Activated CD8-positive, alpha-beta memory T cell treated with anti-CD3 and anti-CD28 coated beads for 24 hours (primary cell): ENCODE results near the gene ZFP62.
"Not testable (repeated sequence)": the region's sequence is repeated elsewhere in the genome, so short reads cannot be mapped to it uniquely, and the experiment has no call there.

Experiments
- DNase-seq: peaks from one replicate; pipeline ENCODE4 v3.0.0-alpha.2; 2020

ZFP62 gene

GRCh38 chr5:180860887-180861822, at the start of gene ZFP62:
Gene ZFP62, minus strand, starts transcription at chr5:180861276. Its CDS starts 57 bp downstream, at chr5:180861219.
- DNase-seq: peak; percentile 95

- DNase-seq: no peak
Measured at GRCh38 chr5:180910735-180911134, 49.7 kb upstream of the ZFP62 start.

DNA sequence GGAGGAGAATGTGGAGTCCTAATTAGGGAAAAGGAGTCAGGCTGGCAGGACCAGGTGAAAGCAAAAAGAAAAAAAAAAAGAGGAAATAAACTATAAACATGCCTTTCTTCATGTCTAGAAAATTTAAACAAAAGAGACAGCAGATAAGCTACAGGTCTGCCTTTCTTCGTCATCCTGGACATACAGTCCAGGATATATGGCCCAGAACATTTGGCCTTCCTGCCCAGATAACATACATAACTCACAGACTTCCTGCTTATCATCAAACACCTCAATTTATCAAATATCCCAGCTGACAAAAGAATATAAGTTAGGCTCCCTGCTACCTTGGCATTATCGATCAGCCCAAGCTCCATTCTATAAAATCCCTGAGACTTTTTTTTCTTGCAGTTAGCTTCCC, 49.1 kb upstream of the ZFP62 start:
- DNase-seq: no peak

- DNase-seq: no peak
Measured at GRCh38 chr5:180909782-180910181, 48.7 kb upstream of the ZFP62 start.

GRCh38 chr5:180908998-180909731, 48.1 kb upstream of the ZFP62 start:
- DNase-seq: no peak

DNA sequence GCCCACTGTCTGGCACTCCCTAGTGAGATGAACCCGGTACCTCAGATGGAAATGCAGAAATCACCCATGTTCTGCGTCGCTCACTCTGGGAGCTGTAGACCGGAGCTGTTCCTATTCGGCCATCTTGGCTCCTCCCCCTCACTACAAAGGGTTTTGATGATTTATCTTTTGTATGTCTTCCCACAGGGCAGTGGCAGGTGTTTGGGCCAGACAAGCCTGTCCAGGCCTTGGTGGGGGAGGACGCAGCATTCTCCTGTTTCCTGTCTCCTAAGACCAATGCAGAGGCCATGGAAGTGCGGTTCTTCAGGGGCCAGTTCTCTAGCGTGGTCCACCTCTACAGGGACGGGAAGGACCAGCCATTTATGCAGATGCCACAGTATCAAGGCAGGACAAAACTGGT, 47.3 kb upstream of the ZFP62 start:
- no peak for DNase-seq

- no peak for DNase-seq
Measured at GRCh38 chr5:180901319-180902009, 40.4 kb upstream of the ZFP62 start.

DNA sequence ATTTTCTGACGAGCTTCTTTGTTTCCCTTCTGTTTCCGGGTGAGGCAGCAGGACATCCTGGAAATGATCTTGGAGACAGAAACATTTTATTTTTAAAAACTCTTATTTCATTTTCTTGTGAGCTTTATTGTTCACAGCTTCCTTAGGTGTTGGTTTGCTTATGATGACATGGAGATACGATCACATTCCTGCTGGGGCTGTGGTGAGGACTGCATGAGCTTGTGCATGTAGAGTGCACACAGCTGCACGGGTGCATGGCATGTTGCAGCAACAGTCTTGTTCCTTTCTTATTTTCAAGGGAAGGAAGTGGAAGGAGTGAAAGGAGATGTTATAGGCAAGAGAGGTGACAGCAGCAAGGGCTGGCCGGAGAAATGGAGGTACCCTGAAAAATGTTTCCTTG, 39.1 kb upstream of the ZFP62 start:
- no peak for DNase-seq

GRCh38 chr5:180898621-180899246, 37.7 kb upstream of the ZFP62 start, which contains the start of gene BTNL8:
Gene BTNL8, plus strand, starts transcription at chr5:180899159. Its CDS starts 152 bp downstream, at chr5:180899311.
- no peak for DNase-seq

DNA sequence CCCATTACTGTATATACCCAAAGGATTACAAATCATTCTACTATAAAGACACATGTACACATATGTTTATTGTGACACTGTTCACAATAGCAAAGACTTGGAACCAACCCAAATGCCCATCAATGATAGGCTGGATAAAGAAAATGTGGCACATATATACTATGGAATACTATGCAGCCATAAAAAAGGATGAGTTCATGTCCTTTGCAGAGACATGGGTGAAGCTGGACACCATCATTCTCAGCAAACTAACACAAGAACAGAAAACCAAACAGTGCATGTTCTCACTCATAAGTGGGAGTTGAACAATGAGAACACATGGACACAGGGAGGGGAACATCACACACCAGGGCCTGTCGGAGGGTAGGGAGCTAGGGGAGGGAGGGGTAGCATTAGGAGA, 34.3 kb upstream of the ZFP62 start:
- DNase-seq: not testable (repeated sequence)

- DNase-seq: no peak
Measured at GRCh38 chr5:180889381-180889780, 28.3 kb upstream of the ZFP62 start.

GRCh38 chr5:180885845-180886529, 24.9 kb upstream of the ZFP62 start:
- DNase-seq: not testable (repeated sequence)

GRCh38 chr5:180875860-180876426, 14.9 kb upstream of the ZFP62 start:
- no peak for DNase-seq

DNA sequence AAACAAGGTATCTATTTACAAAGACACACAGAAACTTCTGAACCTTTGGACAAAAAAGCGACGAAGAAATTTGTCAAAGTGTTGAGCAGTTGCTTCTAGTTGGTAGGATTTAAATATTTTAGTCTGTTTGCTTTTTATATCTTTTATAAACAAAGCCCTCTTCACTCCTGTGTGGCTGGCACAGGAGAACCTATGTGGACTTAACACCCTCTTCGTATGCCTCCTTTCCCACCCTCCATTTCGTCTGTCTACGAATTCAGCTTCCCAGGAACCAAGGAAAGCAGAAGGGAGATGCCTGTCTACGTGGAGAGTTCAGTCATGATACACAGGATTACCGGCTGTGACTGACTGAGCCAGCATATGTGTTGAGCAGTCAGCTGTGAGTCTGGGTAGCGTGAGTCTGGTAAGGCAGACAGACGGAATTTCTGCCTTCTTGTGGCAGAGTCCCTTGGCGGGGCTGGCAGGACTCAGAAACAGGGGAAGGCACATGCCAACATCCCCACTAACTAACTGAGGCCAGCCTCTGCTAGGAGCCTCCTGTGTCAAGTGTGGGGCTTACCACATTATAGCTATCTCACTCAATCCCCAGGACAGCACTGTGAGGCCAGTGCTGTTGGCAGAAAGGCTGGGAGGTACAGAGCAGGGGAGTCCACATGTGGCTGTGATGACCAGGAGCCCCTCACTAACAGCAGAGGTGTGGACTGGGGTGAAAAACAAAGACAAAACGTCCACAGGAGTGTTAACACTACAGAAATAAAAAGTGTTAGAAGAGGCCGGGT, 13.9 kb upstream of the ZFP62 start:
- DNase-seq: no peak

- DNase-seq: no peak
Measured at GRCh38 chr5:180873615-180874520, 12.8 kb upstream of the ZFP62 start.

DNA sequence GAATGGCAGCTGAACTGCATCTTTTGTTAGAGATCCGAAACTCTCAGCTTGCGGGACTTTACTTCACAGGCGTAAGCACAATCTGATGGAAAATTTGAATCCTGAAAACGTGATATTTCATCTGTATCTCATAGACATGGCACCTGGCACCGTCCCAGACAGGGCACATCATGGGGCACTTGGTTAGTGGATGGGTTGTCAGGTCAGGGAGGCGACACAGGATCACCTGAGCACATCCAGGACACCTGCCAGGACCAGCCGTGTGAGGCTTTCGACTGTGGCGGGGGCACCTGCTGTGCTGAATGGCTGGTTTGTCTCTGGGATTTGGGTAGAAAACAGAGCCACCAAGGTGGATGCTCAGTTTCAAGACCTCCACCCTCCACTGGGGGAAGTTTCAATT, 11.3 kb upstream of the ZFP62 start:
- no peak for DNase-seq

DNA sequence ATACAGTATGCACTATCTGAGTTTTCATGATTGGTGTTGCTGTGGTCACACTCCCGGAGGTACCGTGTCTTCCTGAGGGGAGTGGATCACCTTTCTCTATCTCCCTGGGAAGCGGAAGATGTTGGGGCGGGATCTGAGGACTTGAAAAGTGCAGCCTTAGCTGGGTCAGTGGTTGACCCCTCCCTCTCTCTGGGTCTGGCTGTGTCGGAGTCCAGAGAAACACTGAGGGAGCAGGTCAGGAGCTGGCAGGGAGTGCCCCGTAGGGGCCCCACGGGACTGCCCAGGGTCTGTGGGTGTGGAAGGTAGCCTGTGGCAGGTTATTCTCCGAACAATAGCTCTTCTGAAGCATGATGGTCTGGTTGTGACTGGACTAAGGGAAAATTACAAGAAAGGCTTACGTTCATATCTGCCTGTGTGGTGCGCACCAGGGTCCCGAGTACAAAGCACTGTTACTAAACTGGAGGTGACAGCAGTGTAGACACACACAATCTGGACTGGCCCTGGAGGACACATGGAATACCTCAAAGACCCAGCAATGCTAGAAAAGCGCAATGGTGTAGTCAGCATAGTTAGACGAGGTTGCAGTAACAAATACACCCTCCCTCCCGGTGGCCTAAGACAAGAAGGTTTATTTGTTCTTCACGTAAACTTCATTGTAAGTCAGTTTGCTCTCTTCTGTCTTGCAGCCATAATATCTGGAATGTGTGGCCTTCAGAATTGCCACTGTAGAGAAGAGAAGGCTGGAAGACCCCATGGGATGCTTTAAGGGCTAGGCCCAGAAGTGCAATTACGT, 9.4 kb upstream of the ZFP62 start:
- no peak for DNase-seq

GRCh38 chr5:180869587-180869986, 8.5 kb upstream of the ZFP62 start:
- DNase-seq: no peak

DNA sequence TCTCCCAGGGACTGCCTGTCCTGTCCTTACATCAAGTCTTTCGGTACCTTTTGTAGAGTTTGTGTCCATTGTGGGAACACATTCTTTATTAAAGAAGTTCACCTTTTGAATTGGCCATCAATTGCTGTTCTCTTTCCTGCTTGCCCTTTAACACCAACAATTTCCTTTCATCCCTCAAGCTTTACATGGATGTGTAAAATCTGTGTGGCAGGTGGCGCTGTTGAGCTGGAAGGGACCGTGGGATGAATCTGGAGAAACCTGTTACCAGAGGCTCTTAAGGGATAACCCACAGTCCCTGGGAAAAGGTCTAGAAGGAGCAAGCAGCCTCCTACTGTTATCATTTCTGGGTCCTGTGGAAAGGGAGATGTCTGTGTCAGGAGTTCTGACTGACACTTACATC, 7.9 kb upstream of the ZFP62 start:
- peak; percentile 84 for DNase-seq
